NB4 (cell line): ENCODE measurements around the gene RPL38.

ENCODE experiments used
- CTCF ChIP-seq: IDR thresholded peaks from one replicate; pipeline ENCODE4 v1.5.1; 2012; ENCODE audit warnings: low read depth, low read length
- MAX ChIP-seq: IDR thresholded peaks from 2 replicates; pipeline ENCODE4 v1.6.1; 2011; ENCODE audit warnings: low read depth, low read length
- MYC ChIP-seq: IDR thresholded peaks from 2 replicates; pipeline ENCODE4 v1.6.1; 2011; ENCODE audit warnings: low read depth, low read length
- POLR2A ChIP-seq: IDR thresholded peaks from 2 replicates; pipeline ENCODE4 v1.6.1; 2011; ENCODE audit warnings: mild to moderate bottlenecking; ENCODE audit not compliant: insufficient read length; ENCODE audit errors: extremely low read depth

DNA sequence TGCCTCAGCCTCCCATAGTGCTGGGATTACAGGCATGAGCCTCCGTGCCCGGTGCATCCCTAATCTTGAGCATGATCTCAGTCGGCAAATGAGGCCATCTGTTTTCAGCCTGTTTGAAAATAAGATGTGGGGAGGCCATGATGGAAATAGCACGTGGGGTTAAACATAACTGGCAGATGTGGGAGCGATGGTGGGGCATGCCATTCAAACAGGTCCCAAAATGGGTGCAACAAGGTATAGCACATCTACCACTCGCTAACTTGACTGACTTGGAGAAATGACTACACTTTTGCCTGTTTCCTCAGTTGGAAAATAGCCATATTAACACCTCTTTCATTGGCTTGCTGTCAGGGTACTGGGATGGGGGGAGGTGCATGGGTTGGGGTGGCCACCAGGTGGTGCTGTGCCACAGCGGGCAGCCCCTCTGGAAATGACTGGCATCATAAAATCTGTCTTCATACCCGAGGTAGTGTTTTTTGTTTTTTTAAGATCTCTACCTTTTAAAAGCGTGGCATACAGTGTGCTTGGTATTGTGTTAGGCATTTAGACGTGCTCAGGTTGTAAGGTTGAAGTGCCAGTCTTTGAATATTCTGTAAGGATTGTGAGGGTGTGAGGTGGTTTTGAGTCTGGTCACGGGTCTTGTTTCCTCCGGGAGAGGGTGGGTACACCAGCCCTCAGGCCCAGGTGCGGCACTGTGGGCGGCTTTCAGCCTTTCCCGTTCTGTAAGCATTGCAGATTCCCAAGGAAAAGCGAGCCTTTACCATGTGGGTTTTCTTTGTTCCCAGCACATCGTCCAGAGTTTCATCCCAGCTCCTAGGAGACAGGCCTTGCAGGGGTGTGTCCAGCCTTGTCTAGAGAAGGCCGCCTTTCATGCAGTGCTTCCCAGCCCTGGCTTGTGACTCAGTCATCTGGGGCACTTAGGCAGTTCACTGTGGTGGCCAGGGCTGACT lies 7.0 kb downstream of the RPL38 start:
- TF ChIP-seq CTCF (peak; percentile 90), POLR2A (no peak), MAX (peak; percentile 42; the same call in 1 of the 2 replicates), MYC (no peak)
